Endothelial cell of umbilical vein (primary cell): ENCODE results near the gene TEX28.

Source experiments
- CTCF ChIP-seq, 2 donors: IDR thresholded peaks; 1 replicate in 1 of 2; 2 replicates in 1 of 2; pipeline ENCODE4 v1.5.1; 2011; ENCODE audit warnings: low read length in 2 of 2, mild to moderate bottlenecking in 2 of 2, moderate library complexity in 2 of 2, control low read depth in 1 of 2, inconsistent platforms in 1 of 2, low read depth in 1 of 2; ENCODE audit not compliant: insufficient read depth in 1 of 2; ENCODE audit errors: extremely low read depth in 1 of 2
- EZH2 ChIP-seq: IDR thresholded peaks from 2 replicates; pipeline ENCODE4 v1.6.1; 2012; ENCODE audit warnings: borderline replicate concordance, low read depth, mild to moderate bottlenecking, moderate library complexity, low read length, inconsistent platforms; ENCODE audit not compliant: severe bottlenecking
- MAX ChIP-seq: IDR thresholded peaks from 2 replicates; pipeline ENCODE4 v1.6.1; 2011; ENCODE audit not compliant: insufficient read depth, insufficient read length
- MYC ChIP-seq: IDR thresholded peaks from one replicate; pipeline ENCODE4 v1.6.1; 2011; ENCODE audit warnings: mild to moderate bottlenecking, low read depth, low read length
- POLR2A ChIP-seq: IDR thresholded peaks from 2 replicates; pipeline ENCODE4 v1.6.1; 2012; ENCODE audit warnings: low read depth, mild to moderate bottlenecking, control low read depth, low read length
- POLR2AphosphoS5 ChIP-seq: IDR thresholded peaks from 2 replicates; pipeline ENCODE4 v1.6.1; 2012; ENCODE audit warnings: low read depth, mild to moderate bottlenecking, control low read depth, low read length, moderate library complexity; ENCODE audit not compliant: insufficient read depth

GRCh38 chrX:154328646-154329045, 33.7 kb upstream of the TEX28 start:
- TF ChIP-seq POLR2AphosphoS5 (no peak), CTCF (IDR thresholded peaks at IDR 0.05; ENCODE audit: extremely low read depth in 1 of 2, insufficient read depth in 1 of 2, low read depth in 1 of 2, low read length in 2 of 2) (no peak), EZH2 (no peak), MYC (no peak), POLR2A (no peak), MAX (no peak)
